Endodermal cell (in vitro differentiated cells): ENCODE results near the gene HBE1. TPM values are rescaled to one million over a fixed set of nuclear protein-coding genes. Genes with fewer than 3 reads are reported as not detected.

Experiments
- DNase-seq: peaks from one replicate; pipeline ENCODE4 v3.0.0-alpha.2; 2017
- H3K27ac ChIP-seq: 2 replicates; pipeline ENCODE4 v1.5.1; 2013; ENCODE audit warnings: mild to moderate bottlenecking, low read depth, low read length, moderate library complexity
- H3K27me3 ChIP-seq: 2 replicates; pipeline ENCODE4 v1.6.1; 2013; ENCODE audit warnings: mild to moderate bottlenecking, low read length, moderate library complexity; ENCODE audit not compliant: insufficient read depth, control insufficient read depth, poor library complexity, severe bottlenecking
- H3K36me3 ChIP-seq: 2 replicates; pipeline ENCODE4 v1.7.0; 2013; ENCODE audit warnings: mild to moderate bottlenecking, low read length, moderate library complexity; ENCODE audit not compliant: control insufficient read depth, insufficient read depth
- H3K4me1 ChIP-seq: one replicate; pipeline ENCODE4 v1.7.0; 2013; ENCODE audit warnings: low read length; ENCODE audit not compliant: control insufficient read depth, insufficient read depth
- H3K4me3 ChIP-seq: 2 replicates; pipeline ENCODE4 v1.5.1; 2013; ENCODE audit warnings: mild to moderate bottlenecking, low read length, moderate library complexity
- H3K9ac ChIP-seq: 2 replicates; pipeline ENCODE4 v1.6.1; 2013; ENCODE audit warnings: mild to moderate bottlenecking, low read length, moderate library complexity; ENCODE audit not compliant: poor library complexity, severe bottlenecking; ENCODE audit errors: extremely low read depth
- H3K9me3 ChIP-seq: 2 replicates; pipeline ENCODE4 v1.6.1; 2013; ENCODE audit warnings: mild to moderate bottlenecking, low read length, moderate library complexity; ENCODE audit not compliant: control insufficient read depth
- H3K27ac Mint-ChIP-seq: 2 replicates; pipeline ENCODE4 v1.8.0; 2020; ENCODE audit warnings: mixed read lengths
- H3K27me3 Mint-ChIP-seq: 2 replicates; pipeline ENCODE4 v1.8.0; 2021; ENCODE audit warnings: mild to moderate bottlenecking, mixed read lengths; ENCODE audit not compliant: insufficient read depth
- H3K36me3 Mint-ChIP-seq: 2 replicates; pipeline ENCODE4 v1.8.0; 2020; ENCODE audit warnings: low read depth, mixed read lengths
- H3K4me1 Mint-ChIP-seq: 2 replicates; pipeline ENCODE4 v1.8.0; 2020; ENCODE audit warnings: mixed read lengths
- H3K4me3 Mint-ChIP-seq: 2 replicates; pipeline ENCODE4 v1.8.0; 2020; ENCODE audit warnings: mild to moderate bottlenecking, moderate library complexity, mixed read lengths
- H3K9me3 Mint-ChIP-seq: 2 replicates; pipeline ENCODE4 v1.8.0; 2020; ENCODE audit warnings: mild to moderate bottlenecking, mixed read lengths
- WGBS, 2 experiments: methylation state at CpG; one replicate each; pipeline versions ENCODE4 v1.1.5 to v1.1.7; 2013; ENCODE audit warnings: missing lambda C conversion rate in 2 of 2, mixed read lengths in 1 of 2; ENCODE audit not compliant: insufficient coverage in 1 of 2, insufficient read length in 1 of 2; 5-methylcytosine and 5-hydroxymethylcytosine counted together
- total RNA-seq, 2 donors: library from RNA; stranded (reverse); fragmentation: NEBNext Ultra II Directional in 1 of 2; extraction: Animal tissue kit (Norgen Biotek cat#: 25700) in 1 of 2; gene quantifications; 2 replicates in 1 of 2; 3 replicates in 1 of 2; pipeline ENCODE4 v1.2.1, GENCODE V29; 2021
- TF ChIP-seq, protein P1 (sequence below): fragments of 200-600 bp; sonication (generic); conservative IDR thresholded peaks from 2 replicates; pipeline ENCODE4 v1.5.0; 2021; ENCODE audit warnings: antibody characterized with exemption, mild to moderate bottlenecking

The HBE1 gene
- total RNA-seq, 2 donors from 2014 or later: 0.81 to 6.1 TPM

GRCh38 chr11:5234381-5234834 is 35.3 kb downstream of the HBE1 start, which contains the start of gene HBD:
HBD (minus strand) TSS chr11:5234483; CDS start chr11:5234433, 50 bp downstream.
- H3K36me3 Mint-ChIP-seq: no peaks in the 10 kb centered on the region
- peaks cover 1% of the 10 kb centered on the region for H3K27me3 Mint-ChIP-seq
- H3K36me3 ChIP-seq: no peaks in the 10 kb centered on the region
- H3K9me3 Mint-ChIP-seq: no peaks in the 10 kb centered on the region
- no peak within 1 kb of the TSS for H3K27ac Mint-ChIP-seq
- no peak within 1 kb of the TSS for H3K4me3 ChIP-seq
- H3K4me1 Mint-ChIP-seq: no peaks in the 10 kb centered on the region
- H3K27me3 ChIP-seq: no peaks in the 10 kb centered on the region
- H3K9ac ChIP-seq: no peak within 1 kb of the TSS
- H3K4me3 Mint-ChIP-seq: no peak within 1 kb of the TSS
- 83 to 97% methylated on average over 1 to 2 of the region's 2 CpGs for WGBS, 2 experiments
- no peaks in the 10 kb centered on the region for H3K9me3 ChIP-seq
- no peak for DNase-seq
- TF ChIP-seq, protein P1, sequence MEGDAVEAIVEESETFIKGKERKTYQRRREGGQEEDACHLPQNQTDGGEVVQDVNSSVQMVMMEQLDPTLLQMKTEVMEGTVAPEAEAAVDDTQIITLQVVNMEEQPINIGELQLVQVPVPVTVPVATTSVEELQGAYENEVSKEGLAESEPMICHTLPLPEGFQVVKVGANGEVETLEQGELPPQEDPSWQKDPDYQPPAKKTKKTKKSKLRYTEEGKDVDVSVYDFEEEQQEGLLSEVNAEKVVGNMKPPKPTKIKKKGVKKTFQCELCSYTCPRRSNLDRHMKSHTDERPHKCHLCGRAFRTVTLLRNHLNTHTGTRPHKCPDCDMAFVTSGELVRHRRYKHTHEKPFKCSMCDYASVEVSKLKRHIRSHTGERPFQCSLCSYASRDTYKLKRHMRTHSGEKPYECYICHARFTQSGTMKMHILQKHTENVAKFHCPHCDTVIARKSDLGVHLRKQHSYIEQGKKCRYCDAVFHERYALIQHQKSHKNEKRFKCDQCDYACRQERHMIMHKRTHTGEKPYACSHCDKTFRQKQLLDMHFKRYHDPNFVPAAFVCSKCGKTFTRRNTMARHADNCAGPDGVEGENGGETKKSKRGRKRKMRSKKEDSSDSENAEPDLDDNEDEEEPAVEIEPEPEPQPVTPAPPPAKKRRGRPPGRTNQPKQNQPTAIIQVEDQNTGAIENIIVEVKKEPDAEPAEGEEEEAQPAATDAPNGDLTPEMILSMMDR: no peak
- no peaks in the 10 kb centered on the region for H3K4me1 ChIP-seq
- no peak within 1 kb of the TSS for H3K27ac ChIP-seq

DNA sequence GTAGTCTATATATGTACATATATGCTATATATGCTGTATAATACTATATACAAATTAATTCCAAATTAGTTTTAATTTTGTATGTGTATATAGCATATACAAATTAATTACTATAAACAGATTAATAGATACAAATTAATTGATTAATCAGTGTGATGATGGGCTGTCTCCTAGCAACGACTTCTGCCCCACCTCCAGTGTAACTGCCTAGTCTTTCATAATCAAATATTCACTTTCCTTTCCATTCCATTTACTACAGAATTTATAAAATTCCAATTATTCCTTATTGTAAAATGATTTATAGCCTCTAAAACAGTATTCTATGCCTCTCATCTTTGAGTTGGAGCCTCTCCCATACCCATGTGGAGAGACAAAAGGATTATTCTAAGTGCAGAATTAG is 36.4 kb downstream of the HBE1 start:
- H3K36me3 ChIP-seq: no peaks in the 10 kb centered on the region
- H3K9me3 ChIP-seq: no peaks in the 10 kb centered on the region
- no peaks in the 10 kb centered on the region for H3K4me1 ChIP-seq
- no peaks in the 10 kb centered on the region for H3K36me3 Mint-ChIP-seq
- H3K4me1 Mint-ChIP-seq: no peaks in the 10 kb centered on the region
- WGBS, 2 experiments: 83% methylated on average over 1 of the region's 1 CpG; no CpG with 5 or more reads in 1 of the 2 experiments
- TF ChIP-seq, protein P1: no peak
- no peak overlapping the region for H3K4me3 Mint-ChIP-seq
- H3K9me3 Mint-ChIP-seq: no peaks in the 10 kb centered on the region
- H3K27me3 ChIP-seq: no peaks in the 10 kb centered on the region
- no peak overlapping the region for H3K27ac ChIP-seq
- no peak for DNase-seq
- H3K27me3 Mint-ChIP-seq: peaks cover 1% of the 10 kb centered on the region
- H3K4me3 ChIP-seq: no peak overlapping the region
- no peak overlapping the region for H3K27ac Mint-ChIP-seq
- no peak overlapping the region for H3K9ac ChIP-seq

DNA sequence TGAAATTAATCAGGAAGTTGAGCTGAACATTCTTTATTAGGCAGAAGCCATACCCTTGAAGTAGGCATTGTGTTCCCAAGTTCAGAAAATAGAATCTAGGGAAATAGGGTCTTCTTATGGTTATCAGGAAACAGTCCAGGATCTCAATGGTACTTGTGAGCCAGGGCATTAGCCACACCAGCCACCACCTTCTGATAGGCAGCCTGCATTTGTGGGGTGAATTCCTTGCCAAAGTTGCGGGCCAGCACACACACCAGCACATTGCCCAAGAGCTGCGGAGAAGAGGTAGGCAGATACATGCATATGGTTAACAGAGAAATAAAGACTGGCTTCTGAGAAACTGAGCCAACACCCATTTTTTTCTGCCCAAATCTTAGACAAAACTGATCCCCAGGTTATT is 36.9 kb downstream of the HBE1 start:
- H3K9me3 Mint-ChIP-seq: no peaks in the 10 kb centered on the region
- H3K27ac Mint-ChIP-seq: no peak overlapping the region
- Histone ChIP-seq H3K4me1 (no peaks in the 10 kb centered on the region), H3K9ac (no peak overlapping the region), H3K36me3 (no peaks in the 10 kb centered on the region), H3K4me3 (no peak overlapping the region), H3K9me3 (no peaks in the 10 kb centered on the region), H3K27me3 (no peaks in the 10 kb centered on the region), H3K27ac (no peak overlapping the region)
- peaks cover 3% of the 10 kb centered on the region for H3K4me1 Mint-ChIP-seq
- DNase-seq: no peak
- H3K36me3 Mint-ChIP-seq: no peaks in the 10 kb centered on the region
- peaks cover 1% of the 10 kb centered on the region for H3K27me3 Mint-ChIP-seq
- WGBS, 2 experiments: 94% methylated on average over 2 of the region's 2 CpGs; no CpG with 5 or more reads in 1 of the 2 experiments
- no peak overlapping the region for H3K4me3 Mint-ChIP-seq
- TF ChIP-seq, protein P1: no peak
